ENCODE results near the gene DTD1. TPM values are rescaled to one million over a fixed set of nuclear protein-coding genes. Genes with fewer than 3 reads are reported as not detected.

Gene DTD1
- total RNA-seq, 1 experiment from 2014 or later = 62.8 TPM

DNA sequence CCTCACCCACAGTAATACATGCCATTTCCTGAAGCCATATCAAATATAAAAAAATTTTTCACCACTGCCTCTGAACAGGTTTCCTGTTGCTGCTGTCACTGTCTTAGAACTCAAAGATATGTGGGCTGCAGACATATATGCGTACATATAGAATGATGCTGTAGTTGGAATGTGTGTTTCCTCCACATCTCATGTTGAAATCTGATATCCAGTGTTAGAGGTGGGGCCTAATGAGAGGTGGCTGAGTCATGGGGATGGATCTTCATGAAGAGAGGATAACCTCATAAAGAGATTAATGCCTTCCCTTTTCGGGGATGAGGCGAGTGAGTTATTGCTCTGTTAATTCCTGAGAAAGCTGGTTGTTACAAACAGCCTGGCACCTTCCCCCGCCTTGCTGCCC is 218.0 kb downstream of the DTD1 start:
- Histone ChIP-seq H3K36me3 (ENCODE audit: low read depth) (no peaks in the 10 kb centered on the region), H3F3A (ENCODE audit: insufficient read depth, low read depth) (no peaks in the 10 kb centered on the region), H3K27me3 (ENCODE audit: insufficient read depth, low read depth) (no peaks in the 10 kb centered on the region), H3K79me2 (ENCODE audit: low read depth) (no peaks in the 10 kb centered on the region), H3K27ac (no peak overlapping the region), H2AFZ (no peak overlapping the region), H3K4me1 (replicated peaks; ENCODE audit: insufficient read depth) (no peaks in the 10 kb centered on the region), H4K20me1 (ENCODE audit: insufficient read depth) (no peaks in the 10 kb centered on the region), H3K9me2 (ENCODE audit: insufficient read depth) (no peaks in the 10 kb centered on the region), H3K4me2 (no peak overlapping the region), H3K9me3 (ENCODE audit: insufficient read depth, low read depth) (no peaks in the 10 kb centered on the region), H3K4me3 (no peak overlapping the region)
- BruUV-seq (replicated peaks) = no TSS peak
- intact Hi-C loops (cut with micrococcal nuclease; ENCODE audit: unreplicated experiment) = no loop called here
- POLR2A ChIA-PET (ENCODE audit: unreplicated experiment) = no interaction called here
- CTCF ChIA-PET = no interaction called here
- TF ChIP-seq EZH2 (IDR thresholded peaks at IDR 0.05; ENCODE audit: low read depth) = no peak
- no peak for TF ChIP-seq CTCF (conservative IDR thresholded peaks at IDR 0.05)
- no peak for DNase-seq

DNA sequence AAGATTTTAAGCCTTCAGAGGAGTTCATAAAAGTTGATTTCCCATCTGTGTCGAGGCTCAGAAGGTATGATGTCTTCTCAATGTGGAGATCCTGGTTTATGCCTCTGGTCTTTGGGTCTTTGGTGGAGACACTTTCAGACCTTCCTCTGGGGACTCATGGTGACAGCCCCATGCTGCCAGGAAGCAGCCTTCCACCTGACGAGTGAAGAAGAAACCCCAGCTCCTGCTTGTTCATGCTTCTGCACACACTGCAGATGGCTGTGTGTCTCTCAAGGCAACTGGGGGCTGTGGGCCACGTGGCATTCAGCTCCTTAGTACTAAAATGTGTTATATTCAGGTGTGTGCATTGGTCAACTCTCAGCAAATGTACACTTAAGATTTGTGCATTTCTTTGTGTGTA is 220.9 kb downstream of the DTD1 start:
- H3F3A ChIP-seq (ENCODE audit: insufficient read depth, low read depth) = no peaks in the 10 kb centered on the region
- H3K9me2 ChIP-seq (ENCODE audit: insufficient read depth) = no peaks in the 10 kb centered on the region
- no peaks in the 10 kb centered on the region for H3K9me3 ChIP-seq (ENCODE audit: insufficient read depth, low read depth)
- H3K4me1 ChIP-seq (replicated peaks; ENCODE audit: insufficient read depth) = no peaks in the 10 kb centered on the region
- no peak overlapping the region for H2AFZ ChIP-seq
- POLR2A ChIA-PET (ENCODE audit: unreplicated experiment) = no interaction called here
- H3K27me3 ChIP-seq (ENCODE audit: insufficient read depth, low read depth) = no peaks in the 10 kb centered on the region
- no peaks in the 10 kb centered on the region for H4K20me1 ChIP-seq (ENCODE audit: insufficient read depth)
- BruUV-seq (replicated peaks) = no TSS peak
- no peak overlapping the region for H3K4me3 ChIP-seq
- CTCF ChIA-PET = no interaction called here
- no peak overlapping the region for H3K27ac ChIP-seq
- no peak for DNase-seq
- no peak for TF ChIP-seq EZH2 (IDR thresholded peaks at IDR 0.05; ENCODE audit: low read depth)
- no peak for TF ChIP-seq CTCF (conservative IDR thresholded peaks at IDR 0.05)
- H3K4me2 ChIP-seq = no peak overlapping the region
- no peaks in the 10 kb centered on the region for H3K36me3 ChIP-seq (ENCODE audit: low read depth)
- H3K79me2 ChIP-seq (ENCODE audit: low read depth) = no peaks in the 10 kb centered on the region
- intact Hi-C loops (cut with micrococcal nuclease; ENCODE audit: unreplicated experiment) = no loop called here

- Histone ChIP-seq H2AFZ (no peak overlapping the region), H3K4me2 (no peak overlapping the region), H3K27ac (no peak overlapping the region), H3K4me3 (no peak overlapping the region), H3K27me3 (ENCODE audit: insufficient read depth, low read depth) (no peaks in the 10 kb centered on the region), H3K9me2 (ENCODE audit: insufficient read depth) (no peaks in the 10 kb centered on the region), H4K20me1 (ENCODE audit: insufficient read depth) (no peaks in the 10 kb centered on the region), H3K36me3 (ENCODE audit: low read depth) (no peaks in the 10 kb centered on the region), H3K4me1 (replicated peaks; ENCODE audit: insufficient read depth) (no peaks in the 10 kb centered on the region), H3K79me2 (ENCODE audit: low read depth) (no peaks in the 10 kb centered on the region), H3K9me3 (ENCODE audit: insufficient read depth, low read depth) (no peaks in the 10 kb centered on the region), H3F3A (ENCODE audit: insufficient read depth, low read depth) (no peaks in the 10 kb centered on the region)
- no TSS peak for BruUV-seq (replicated peaks)
- TF ChIP-seq CTCF (conservative IDR thresholded peaks at IDR 0.05) (no peak), EZH2 (IDR thresholded peaks at IDR 0.05; ENCODE audit: low read depth) (no peak)
- DNase-seq = no peak
- ChIA-PET CTCF (no interaction called here), POLR2A (ENCODE audit: unreplicated experiment) (no interaction called here)
- intact Hi-C loops (cut with micrococcal nuclease; ENCODE audit: unreplicated experiment) = no loop called here
Observed at GRCh38 chr20:18811186-18811585, 223.3 kb downstream of the DTD1 start.

All from PC-9 (cell line).